Astrocyte (in vitro differentiated cells and primary cell): ENCODE data around the gene IL9. TPM values are rescaled to one million over a fixed set of nuclear protein-coding genes. Genes with fewer than 3 reads are reported as not detected.

ENCODE experiments used
- DNase-seq: peaks from one replicate; pipeline ENCODE4 v3.0.0-alpha.2; 2010; ENCODE audit warnings: low read depth
- FAIRE-seq: peaks from 2 replicates; lab custom pipeline; 2011; peaks lifted over from hg19 to GRCh38; lab: Jason Lieb, UNC
- H2AFZ ChIP-seq: 2 replicates; pipeline ENCODE4 v1.6.0; 2012; ENCODE audit warnings: low read depth, low read length, inconsistent platforms
- H3K27ac ChIP-seq: 2 replicates; pipeline ENCODE4 v1.5.1; 2011; ENCODE audit warnings: low read depth, low read length, inconsistent platforms
- H3K27me3 ChIP-seq: 2 replicates; pipeline ENCODE4 v1.6.0; 2011; ENCODE audit warnings: low read length, inconsistent platforms; ENCODE audit not compliant: insufficient read depth
- H3K36me3 ChIP-seq: 2 replicates; pipeline ENCODE4 v1.5.1; 2011; ENCODE audit warnings: low read length, inconsistent platforms; ENCODE audit not compliant: insufficient read depth
- H3K4me1 ChIP-seq: 2 replicates; pipeline ENCODE4 v1.5.1; 2011; ENCODE audit warnings: low read length, inconsistent platforms; ENCODE audit not compliant: insufficient read depth
- H3K4me2 ChIP-seq: 2 replicates; pipeline ENCODE4 v1.6.0; 2012; ENCODE audit warnings: low read length, inconsistent platforms
- H3K4me3 ChIP-seq: 2 replicates; pipeline ENCODE4 v1.5.1; 2011; ENCODE audit warnings: low read depth, mild to moderate bottlenecking, low read length, inconsistent platforms; ENCODE audit not compliant: insufficient read depth
- H3K79me2 ChIP-seq: 2 replicates; pipeline ENCODE4 v1.6.0; 2012; ENCODE audit warnings: mild to moderate bottlenecking, low read length, inconsistent platforms; ENCODE audit not compliant: insufficient read depth
- H3K9ac ChIP-seq: 2 replicates; pipeline ENCODE4 v1.6.0; 2012; ENCODE audit warnings: mild to moderate bottlenecking, low read length, inconsistent platforms
- H3K9me3 ChIP-seq: 2 replicates; pipeline ENCODE4 v1.5.1; 2012; ENCODE audit warnings: low read depth, mild to moderate bottlenecking, low read length, inconsistent platforms; ENCODE audit not compliant: insufficient read depth
- H4K20me1 ChIP-seq: 2 replicates; pipeline ENCODE4 v1.6.0; 2012; ENCODE audit warnings: low read length, inconsistent platforms; ENCODE audit not compliant: insufficient read depth
- H3K27ac Mint-ChIP-seq: one replicate; pipeline ENCODE4 v1.8.0; 2021; ENCODE audit warnings: mild to moderate bottlenecking, mixed read lengths; ENCODE audit not compliant: unreplicated experiment
- H3K27me3 Mint-ChIP-seq: one replicate; pipeline ENCODE4 v1.8.0; 2021; ENCODE audit warnings: low read depth, mixed read lengths; ENCODE audit not compliant: unreplicated experiment
- H3K36me3 Mint-ChIP-seq: one replicate; pipeline ENCODE4 v1.8.0; 2021; ENCODE audit warnings: low read depth, mixed read lengths; ENCODE audit not compliant: unreplicated experiment
- H3K4me1 Mint-ChIP-seq: one replicate; pipeline ENCODE4 v1.8.0; 2021; ENCODE audit warnings: low read depth, mixed read lengths; ENCODE audit not compliant: unreplicated experiment
- H3K4me3 Mint-ChIP-seq: one replicate; pipeline ENCODE4 v1.8.0; 2021; ENCODE audit warnings: mild to moderate bottlenecking, moderate library complexity, mixed read lengths; ENCODE audit not compliant: unreplicated experiment
- H3K9me3 Mint-ChIP-seq: one replicate; pipeline ENCODE4 v1.8.0; 2021; ENCODE audit warnings: mild to moderate bottlenecking, mixed read lengths; ENCODE audit not compliant: unreplicated experiment
- EZH2 ChIP-seq: IDR thresholded peaks from 2 replicates; pipeline ENCODE4 v1.6.1; 2012; ENCODE audit warnings: mild to moderate bottlenecking, low read length, inconsistent platforms; ENCODE audit not compliant: insufficient read depth
- total RNA-seq: library from RNA; stranded (reverse); gene quantifications from 2 replicates; pipeline ENCODE4 v1.2.1, GENCODE V29; 2021
- TF ChIP-seq, protein P1 (sequence below): IDR thresholded peaks from 2 replicates; pipeline ENCODE4 v1.5.1; 2011; ENCODE audit warnings: low read depth, mild to moderate bottlenecking, inconsistent platforms, low read length, moderate library complexity; ENCODE audit not compliant: insufficient read depth

Gene IL9
- total RNA-seq, 1 donor from 2014 or later: not detected

DNA sequence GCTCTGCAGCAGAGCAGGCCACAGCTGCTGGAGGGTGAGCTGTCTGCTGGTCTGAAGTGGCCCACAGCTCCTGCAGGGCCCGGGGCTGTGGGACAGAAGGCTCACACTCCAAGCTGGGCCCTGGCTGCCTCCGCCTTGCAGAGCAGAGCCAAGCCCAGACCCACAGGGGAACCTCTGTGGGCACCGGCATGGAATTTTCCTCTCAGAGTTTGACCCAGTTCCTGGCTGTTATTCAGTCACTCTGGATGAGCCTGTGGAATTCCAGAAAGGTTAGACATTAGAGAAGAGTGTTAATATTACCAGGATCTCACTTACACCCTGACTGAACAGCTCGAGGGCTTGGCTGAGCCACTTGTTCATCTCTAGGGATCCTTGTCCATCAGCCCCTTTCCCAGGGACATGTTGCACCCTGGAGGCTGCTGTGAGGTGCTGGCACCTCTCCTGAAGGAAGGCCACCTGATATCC, 17.5 kb downstream of the IL9 start:
- Histone ChIP-seq H3K9ac (no peak overlapping the region), H3K4me1 (no peaks in the 10 kb centered on the region), H3K27ac (no peak overlapping the region), H3K79me2 (no peaks in the 10 kb centered on the region), H3K4me2 (no peak overlapping the region), H3K36me3 (no peaks in the 10 kb centered on the region), H4K20me1 (no peaks in the 10 kb centered on the region), H2AFZ (no peak overlapping the region), H3K9me3 (no peaks in the 10 kb centered on the region), H3K4me3 (no peak overlapping the region), H3K27me3 (peaks cover 29% of the 10 kb centered on the region)
- no peak overlapping the region for H3K4me3 Mint-ChIP-seq
- DNase-seq (peak; percentile 1), FAIRE-seq (no peak)
- TF ChIP-seq, protein P1, sequence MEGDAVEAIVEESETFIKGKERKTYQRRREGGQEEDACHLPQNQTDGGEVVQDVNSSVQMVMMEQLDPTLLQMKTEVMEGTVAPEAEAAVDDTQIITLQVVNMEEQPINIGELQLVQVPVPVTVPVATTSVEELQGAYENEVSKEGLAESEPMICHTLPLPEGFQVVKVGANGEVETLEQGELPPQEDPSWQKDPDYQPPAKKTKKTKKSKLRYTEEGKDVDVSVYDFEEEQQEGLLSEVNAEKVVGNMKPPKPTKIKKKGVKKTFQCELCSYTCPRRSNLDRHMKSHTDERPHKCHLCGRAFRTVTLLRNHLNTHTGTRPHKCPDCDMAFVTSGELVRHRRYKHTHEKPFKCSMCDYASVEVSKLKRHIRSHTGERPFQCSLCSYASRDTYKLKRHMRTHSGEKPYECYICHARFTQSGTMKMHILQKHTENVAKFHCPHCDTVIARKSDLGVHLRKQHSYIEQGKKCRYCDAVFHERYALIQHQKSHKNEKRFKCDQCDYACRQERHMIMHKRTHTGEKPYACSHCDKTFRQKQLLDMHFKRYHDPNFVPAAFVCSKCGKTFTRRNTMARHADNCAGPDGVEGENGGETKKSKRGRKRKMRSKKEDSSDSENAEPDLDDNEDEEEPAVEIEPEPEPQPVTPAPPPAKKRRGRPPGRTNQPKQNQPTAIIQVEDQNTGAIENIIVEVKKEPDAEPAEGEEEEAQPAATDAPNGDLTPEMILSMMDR: no peak
- no peak for TF ChIP-seq EZH2
- H3K27ac Mint-ChIP-seq: no peak overlapping the region
- no peaks in the 10 kb centered on the region for H3K36me3 Mint-ChIP-seq
- H3K9me3 Mint-ChIP-seq: peaks cover 2% of the 10 kb centered on the region
- H3K27me3 Mint-ChIP-seq: peaks cover 61% of the 10 kb centered on the region
- H3K4me1 Mint-ChIP-seq: peaks cover 14% of the 10 kb centered on the region

- DNase-seq: no peak
- no peak overlapping the region for H2AFZ ChIP-seq
- peaks cover 2% of the 10 kb centered on the region for H3K9me3 Mint-ChIP-seq
- no peaks in the 10 kb centered on the region for H3K79me2 ChIP-seq
- H3K9ac ChIP-seq: no peak overlapping the region
- H3K27me3 ChIP-seq: peaks cover 25% of the 10 kb centered on the region
- peaks cover 14% of the 10 kb centered on the region for H3K4me1 Mint-ChIP-seq
- no peak overlapping the region for H3K4me3 ChIP-seq
- FAIRE-seq: no peak
- no peaks in the 10 kb centered on the region for H3K36me3 Mint-ChIP-seq
- H3K4me2 ChIP-seq: no peak overlapping the region
- H3K4me1 ChIP-seq: no peaks in the 10 kb centered on the region
- no peak overlapping the region for H3K4me3 Mint-ChIP-seq
- H3K27me3 Mint-ChIP-seq: peaks cover 60% of the 10 kb centered on the region
- no peaks in the 10 kb centered on the region for H3K36me3 ChIP-seq
- no peak overlapping the region for H3K27ac Mint-ChIP-seq
- no peaks in the 10 kb centered on the region for H3K9me3 ChIP-seq
- H4K20me1 ChIP-seq: no peaks in the 10 kb centered on the region
- H3K27ac ChIP-seq: no peak overlapping the region
- TF ChIP-seq, protein P1: no peak
These were observed 18.0 kb downstream of the IL9 start for GRCh38 chr5:135877570-135878155.

DNA sequence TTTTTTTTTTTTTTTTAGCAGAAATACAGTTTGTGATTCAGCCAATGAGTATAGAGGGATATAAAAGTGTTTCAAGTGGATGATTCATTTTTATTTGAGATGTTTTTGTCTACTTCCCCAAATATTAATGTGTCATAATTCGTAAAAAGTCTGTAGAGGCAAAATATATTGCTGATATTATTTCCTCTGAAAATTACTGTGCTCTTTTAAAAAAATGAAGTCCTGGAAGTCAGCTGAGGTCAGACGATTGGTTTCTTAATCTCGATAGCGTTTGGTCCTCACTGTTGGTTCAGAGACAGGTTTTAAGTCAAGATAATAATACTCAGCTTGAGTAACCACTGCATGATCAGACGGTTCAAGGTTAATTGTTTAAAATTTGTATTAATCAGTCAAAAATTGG, 19.5 kb downstream of the IL9 start:
- peaks cover 14% of the 10 kb centered on the region for H3K4me1 Mint-ChIP-seq
- H3K79me2 ChIP-seq: no peaks in the 10 kb centered on the region
- TF ChIP-seq, protein P1: no peak
- TF ChIP-seq EZH2: no peak
- peaks cover 2% of the 10 kb centered on the region for H3K9me3 Mint-ChIP-seq
- H4K20me1 ChIP-seq: no peaks in the 10 kb centered on the region
- H3K9ac ChIP-seq: no peak overlapping the region
- H3K4me3 ChIP-seq: no peak overlapping the region
- no peak overlapping the region for H2AFZ ChIP-seq
- H3K4me2 ChIP-seq: no peak overlapping the region
- H3K27ac Mint-ChIP-seq: no peak overlapping the region
- no peak for FAIRE-seq
- no peaks in the 10 kb centered on the region for H3K9me3 ChIP-seq
- no peaks in the 10 kb centered on the region for H3K36me3 ChIP-seq
- peaks cover 21% of the 10 kb centered on the region for H3K27me3 ChIP-seq
- peaks cover 52% of the 10 kb centered on the region for H3K27me3 Mint-ChIP-seq
- no peak for DNase-seq
- no peaks in the 10 kb centered on the region for H3K4me1 ChIP-seq
- no peak overlapping the region for H3K27ac ChIP-seq
- no peak overlapping the region for H3K4me3 Mint-ChIP-seq
- no peaks in the 10 kb centered on the region for H3K36me3 Mint-ChIP-seq
